Activated T-helper 9 cell treated with anti-CD3 and anti-CD28 coated beads, Interleukin-2, amount 50 U/mL, for 16 hours (primary cell): ENCODE data around the gene SCP2D1.

Experiments
- DNase-seq: peaks from one replicate; pipeline ENCODE4 v3.0.0-alpha.2; 2020; ENCODE audit warnings: low read depth

The SCP2D1 gene

GRCh38 chr20:18815194-18815942 is 1.8 kb downstream of the SCP2D1 start:
- DNase-seq, result no peak

DNA sequence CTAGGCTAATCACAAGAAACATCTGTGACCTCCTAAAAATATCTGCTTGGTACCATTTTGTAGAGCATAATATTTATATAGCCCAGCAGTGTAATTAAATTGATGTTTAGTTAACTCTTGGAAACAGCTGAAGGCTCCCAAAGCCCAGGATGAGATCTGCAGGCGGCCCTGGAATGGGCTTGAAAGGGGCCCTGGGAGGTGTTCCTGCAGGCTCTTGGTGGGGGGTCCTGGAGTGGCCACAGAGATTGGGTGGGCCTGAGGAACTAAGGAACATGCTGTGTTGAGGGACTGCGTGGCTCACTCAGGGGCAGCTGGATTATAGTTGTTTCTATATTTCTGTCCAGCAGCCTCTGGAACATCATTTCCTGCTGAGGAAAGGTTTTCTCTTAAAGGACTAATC is 9.2 kb downstream of the SCP2D1 start:
- DNase-seq, result no peak

DNA sequence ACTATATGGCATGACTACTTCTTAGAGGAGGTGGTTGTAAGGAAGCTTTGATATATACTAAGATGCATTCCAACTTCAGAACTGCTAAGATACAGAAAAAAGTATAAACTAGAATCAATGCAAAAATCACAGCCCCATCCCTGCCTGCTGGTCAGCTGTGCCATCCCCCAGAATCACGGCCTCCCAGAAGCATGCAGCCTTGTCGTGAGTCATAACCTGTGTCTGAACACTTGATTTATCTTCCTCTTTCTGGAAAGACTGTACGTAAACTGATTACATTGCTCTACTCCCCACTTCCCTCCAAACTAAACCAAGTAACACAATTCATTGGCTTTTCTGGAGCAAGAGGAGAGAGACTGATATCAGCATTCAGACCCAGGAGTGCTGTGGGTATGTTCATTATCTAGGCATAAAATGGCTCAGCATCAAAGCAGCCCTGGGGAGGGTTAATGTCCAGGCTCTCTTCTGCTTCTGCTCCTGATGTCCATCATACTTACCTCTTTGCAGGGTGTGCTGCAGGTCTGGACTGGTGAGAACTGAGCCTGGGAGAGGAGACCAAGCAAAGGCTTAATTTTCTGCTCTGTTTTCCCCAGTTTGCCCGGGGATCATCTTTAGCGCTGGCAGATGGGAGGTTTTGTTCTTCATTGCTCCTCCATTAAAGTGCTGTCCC is 18.4 kb downstream of the SCP2D1 start:
- DNase-seq, result no peak

DNA sequence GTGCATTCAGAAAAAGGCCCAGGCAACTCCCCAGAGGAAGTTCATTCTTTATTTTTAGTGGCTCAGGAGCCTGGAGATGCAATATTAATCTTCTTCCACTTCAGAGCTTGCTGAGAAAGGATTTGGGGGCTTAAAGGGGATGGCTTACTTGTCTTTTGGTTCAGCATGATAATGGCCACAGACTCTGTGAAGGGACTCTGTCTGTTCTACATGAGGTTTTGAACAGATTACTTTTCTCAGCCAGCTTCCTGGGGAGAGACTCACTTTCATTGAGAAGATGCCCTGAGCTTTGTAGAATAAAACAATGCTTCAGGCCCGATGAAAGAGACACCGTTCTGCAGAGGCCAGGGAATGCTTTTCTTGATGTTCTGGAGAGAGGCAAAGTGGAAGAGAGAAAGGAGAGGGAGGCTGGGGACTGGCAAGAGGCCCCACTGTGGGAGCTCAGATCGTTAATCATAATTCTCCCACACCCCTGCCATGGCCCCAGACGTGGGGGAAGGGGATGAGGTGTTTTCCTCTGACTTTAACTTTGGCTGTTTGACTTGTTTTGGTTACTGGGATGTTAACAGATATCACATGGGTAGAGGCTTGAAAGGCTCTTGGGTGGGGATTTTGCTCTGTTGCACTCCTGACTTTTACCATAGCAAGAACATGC is 19.1 kb downstream of the SCP2D1 start:
- DNase-seq, result no peak

DNA sequence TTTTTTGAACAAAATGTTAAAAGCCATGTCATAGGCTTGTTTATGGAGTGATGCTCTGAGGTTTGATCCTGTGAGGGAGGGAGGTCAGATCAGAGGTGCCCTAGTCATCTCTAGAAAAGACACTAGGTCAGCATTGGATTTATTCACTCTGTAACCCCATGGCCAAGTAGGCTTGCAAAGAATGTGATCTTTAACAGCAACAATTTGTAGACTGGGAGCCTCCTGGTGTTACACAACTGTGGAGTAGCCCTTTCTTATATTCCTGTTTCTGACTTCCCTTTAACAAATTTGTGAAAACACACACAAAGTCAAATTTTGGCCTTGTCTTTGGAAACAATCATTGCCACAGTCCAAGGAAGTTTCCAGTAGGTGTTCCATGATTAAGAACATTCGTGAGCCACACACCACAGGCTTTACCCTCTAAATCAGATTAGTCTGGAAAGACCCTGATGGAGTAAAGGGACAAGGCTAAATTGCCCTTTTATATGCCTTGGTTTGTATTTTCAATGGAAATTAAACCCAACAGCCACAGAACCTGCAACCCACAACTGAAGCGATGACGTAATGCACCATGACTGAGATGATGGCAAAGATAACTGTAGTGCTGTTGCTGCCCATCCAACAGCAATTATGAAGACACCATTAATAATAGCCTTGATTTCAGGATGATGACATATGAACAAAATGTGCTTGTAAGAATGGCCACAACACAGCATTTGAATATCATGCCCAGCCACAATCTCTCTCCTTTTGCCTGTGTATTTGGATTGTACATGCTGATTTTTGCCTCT is 22.1 kb downstream of the SCP2D1 start:
- no peak for DNase-seq

DNA sequence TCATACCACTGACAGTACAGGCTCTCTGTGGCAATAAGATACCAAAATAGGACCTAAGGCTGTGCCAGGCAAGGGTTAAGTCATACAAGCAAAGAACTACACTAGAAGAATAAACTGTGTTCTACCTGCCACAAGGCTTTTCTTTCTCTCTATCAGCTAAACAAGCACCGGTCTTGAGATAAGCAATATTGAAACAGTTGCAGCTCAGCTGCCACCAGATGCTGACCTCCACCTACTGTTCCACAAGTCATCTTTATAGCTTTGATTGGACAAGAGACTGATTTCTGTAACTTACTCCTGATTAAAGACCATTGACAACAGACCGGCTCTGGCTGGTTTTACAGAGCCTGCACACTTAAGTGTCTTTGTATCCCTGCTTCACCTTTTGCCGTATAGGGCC is 24.1 kb downstream of the SCP2D1 start:
- DNase-seq, result no peak

- DNase-seq, result no peak
Observed at GRCh38 chr20:18839507-18840247, 26.1 kb downstream of the SCP2D1 start.

DNA sequence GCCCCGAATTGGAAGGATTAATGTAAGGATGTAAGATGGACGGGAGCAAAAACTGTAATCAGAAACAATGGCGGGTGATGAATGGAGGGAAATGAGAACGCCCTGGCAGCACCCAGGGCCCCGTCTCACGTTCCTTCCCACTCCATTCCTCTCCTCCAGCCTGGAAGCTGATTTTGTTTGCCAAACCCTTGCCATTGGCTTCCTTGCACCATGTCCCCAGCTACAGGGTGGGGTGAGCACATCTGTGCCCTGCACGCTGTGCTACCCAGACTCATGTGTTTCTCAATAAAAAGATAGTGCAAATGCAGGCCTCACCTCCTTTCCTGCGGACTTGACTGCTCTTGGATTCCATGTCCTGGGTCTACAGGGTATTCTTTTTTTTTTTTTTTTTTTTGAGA is 26.7 kb downstream of the SCP2D1 start:
- DNase-seq, result no peak

- no peak for DNase-seq
Observed at GRCh38 chr20:18845017-18845416, 31.4 kb downstream of the SCP2D1 start.

DNA sequence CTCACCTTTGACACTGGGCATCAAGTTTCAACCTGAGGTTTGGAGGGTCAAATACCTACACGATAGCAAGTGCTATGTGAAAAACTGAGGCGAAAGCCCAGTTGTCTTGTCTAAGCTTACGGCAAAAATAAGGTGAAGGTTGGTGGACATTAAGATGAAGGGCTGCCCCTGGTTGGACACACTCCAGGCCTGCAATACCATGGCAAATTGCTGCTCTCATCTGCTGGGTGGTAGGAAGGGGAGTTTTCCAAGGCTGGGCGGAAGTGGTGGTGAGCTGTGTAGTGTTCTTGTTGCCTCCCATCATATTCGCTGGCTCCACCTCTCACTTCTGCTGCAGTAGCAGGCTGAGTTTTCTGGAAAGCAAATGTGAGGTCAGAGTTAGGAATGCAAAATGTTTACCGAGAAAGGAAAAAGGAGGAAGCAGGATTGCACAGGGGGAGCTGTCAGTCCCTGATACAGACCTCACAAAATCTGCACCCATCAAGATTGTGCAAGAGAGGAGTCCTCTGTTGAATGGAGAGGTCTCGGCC is 33.7 kb downstream of the SCP2D1 start:
- DNase-seq, result no peak

DNA sequence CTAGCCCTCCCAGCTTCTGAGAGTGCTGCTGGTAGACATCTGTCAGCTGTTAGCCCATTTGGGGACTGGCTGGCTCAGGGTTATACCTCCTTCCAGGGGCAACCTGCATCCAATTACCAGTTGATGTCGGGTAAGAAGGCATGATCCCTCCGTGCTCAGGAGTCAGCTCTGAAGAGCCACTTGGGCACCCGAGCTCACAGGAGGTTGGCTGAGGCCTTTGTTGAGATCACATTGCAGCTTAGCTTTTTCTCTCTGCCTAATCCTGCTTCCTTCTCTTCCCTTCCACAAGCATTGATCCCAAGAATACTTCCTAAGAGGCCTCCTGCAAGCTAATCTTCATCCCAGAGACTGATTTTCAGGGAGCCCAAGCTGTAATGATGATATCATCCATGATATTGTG is 35.5 kb downstream of the SCP2D1 start:
- no peak for DNase-seq

- DNase-seq, result no peak
Observed at GRCh38 chr20:18851629-18852028, 38.0 kb downstream of the SCP2D1 start.

DNA sequence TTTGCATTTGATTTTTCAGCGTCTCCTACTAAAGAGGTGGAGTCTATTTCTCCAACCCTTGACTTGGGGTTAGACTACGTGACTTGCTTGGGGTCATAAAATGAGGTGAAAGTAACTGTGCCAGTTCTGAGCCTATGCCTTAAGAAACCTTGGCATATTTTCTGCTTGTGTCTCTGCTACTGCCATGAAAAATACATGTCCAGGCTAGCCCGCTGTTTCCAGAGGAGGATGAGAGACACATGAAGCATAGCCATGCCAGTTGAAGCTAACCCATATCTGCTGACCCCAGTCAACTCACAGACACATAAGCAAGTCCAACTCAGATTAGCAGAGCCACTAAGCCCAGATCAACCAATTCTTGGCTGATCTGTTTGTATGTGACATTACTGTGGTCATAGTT is 38.7 kb downstream of the SCP2D1 start:
- DNase-seq, result no peak

DNA sequence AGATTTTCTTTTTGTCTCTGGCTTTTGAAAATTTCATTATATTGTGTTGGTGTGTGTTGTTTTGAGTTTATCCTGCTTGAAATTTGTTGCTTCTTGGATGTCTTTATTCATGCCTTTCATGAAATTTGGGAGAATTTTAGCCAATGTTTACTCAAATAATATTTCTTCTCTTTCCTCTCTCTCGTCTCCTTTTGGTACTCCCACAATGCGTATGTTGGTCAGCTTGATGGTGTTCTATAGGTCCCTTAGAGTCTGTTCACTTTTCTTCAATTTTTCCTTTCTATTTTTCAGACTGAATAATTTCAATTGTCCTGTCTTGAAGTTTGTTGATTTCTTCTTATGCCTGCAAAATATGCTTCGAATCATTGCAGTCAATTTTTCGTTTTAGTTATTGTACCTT is 39.6 kb downstream of the SCP2D1 start:
- no peak for DNase-seq

DNA sequence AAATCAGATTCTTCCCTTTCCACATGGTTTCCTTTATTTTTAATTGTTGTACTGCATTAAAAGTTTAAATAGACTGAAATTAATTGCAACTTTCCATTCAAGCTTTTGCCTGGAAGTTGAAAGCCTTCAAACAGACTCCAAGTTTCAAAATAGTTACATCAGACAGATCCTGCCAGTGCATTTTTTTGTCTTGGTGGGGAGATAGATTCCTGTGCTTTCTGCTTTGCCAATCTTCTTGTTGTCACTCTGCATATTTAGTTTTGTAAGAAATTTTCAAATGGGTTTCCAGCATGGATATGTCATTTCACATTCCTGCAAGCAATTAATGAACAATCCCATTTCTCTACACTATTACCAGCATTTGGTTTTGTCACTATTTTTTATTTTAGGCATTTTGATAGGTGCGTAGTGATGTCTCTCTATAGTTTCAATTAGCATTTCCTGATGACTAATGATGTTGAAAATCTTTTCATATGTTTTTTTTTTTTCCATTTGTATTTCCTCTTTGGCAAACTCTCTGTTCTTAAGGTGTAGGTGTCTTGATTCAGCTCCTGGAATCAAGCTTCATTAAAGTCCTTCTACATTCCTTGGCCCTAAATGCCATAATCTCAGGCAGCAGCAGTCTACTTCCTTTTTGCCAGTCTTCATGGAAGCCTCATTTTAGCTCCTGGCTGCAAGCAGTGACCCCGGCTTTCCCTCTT is 40.5 kb downstream of the SCP2D1 start:
- no peak for DNase-seq

GRCh38 chr20:18855882-18856281 is 42.3 kb downstream of the SCP2D1 start:
- DNase-seq, result no peak

DNA sequence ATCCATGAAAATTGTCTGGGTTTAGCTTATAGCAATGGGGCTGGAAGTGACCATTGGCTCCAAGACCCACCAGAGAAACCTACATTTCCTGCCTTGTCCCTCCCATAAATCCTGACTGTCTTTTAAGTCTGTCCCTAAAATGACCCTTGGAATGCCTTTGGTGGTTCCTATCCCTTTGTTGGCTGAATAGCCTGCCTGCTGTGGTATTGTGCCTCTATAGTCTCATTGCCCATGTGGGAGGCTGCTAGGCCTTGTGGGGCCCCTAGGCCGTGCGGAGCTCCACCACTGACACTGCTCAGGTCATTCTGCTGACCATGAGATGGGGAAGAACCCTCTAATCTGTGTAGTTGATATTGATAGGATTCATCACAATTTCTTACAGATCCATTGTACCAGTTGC is 43.3 kb downstream of the SCP2D1 start:
- no peak for DNase-seq

DNA sequence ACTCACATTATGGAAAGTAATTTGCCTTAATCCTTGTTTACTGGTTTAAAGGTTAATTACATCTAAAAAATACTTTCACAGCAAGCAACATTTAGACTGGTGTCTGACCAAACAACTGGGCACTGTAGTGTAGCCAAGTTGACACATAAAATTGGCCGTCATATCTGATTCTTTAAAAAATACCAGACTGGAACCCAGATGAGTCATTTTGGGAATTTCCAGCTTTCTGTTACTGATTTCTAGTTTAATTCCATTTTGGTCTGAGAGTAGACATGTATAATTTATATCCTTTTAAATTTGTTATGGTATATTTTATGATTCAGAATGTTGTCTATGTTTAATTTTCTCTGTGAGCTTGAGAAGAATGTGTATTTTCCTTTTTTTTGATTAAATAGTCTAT is 44.1 kb downstream of the SCP2D1 start:
- DNase-seq, result no peak

DNA sequence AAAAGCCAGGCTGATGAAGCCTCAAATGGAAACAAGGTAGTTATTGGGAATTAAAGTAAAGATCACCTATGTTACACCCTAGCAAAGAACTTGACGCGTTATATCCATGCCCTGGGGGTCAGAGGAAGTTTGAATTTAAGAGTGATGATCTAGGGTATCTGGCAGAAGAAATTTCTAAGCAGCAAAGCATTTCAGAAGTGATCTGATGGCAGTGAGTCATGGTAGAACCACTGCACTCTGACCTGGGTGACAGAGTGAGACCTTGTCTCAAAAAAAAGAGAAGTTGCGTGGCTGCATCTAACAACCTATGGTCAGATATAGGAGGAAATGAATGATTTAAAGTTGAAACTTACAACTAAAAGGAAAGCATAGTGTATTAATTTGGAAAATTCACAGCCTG is 45.2 kb downstream of the SCP2D1 start:
- DNase-seq, result no peak
